HepG2 (cell line): Measurements from ENCODE around the gene TRAK1. TPM values are rescaled to one million over a fixed set of nuclear protein-coding genes. Genes with fewer than 3 reads are reported as not detected.

ENCODE experiments used
- ATAC-seq: fragments of 200-7000 bp; cut with Tn5 transposase; 3 replicates; pipeline ENCODE4 v1.9.1; 2020; ENCODE audit warnings: mild to moderate bottlenecking, moderate library complexity
- BruUV-seq: library from RNA; stranded (reverse); fragments of 400-500 nt; replicated peaks from 2 replicates; lab custom pipeline; 2021; lab: Mats Ljungman, UMichigan
- CTCF ChIA-PET: fragments of 300-600 bp; formaldehyde crosslinking; extraction: SDS; loops from one replicate; lab custom pipeline; 2021; ENCODE audit warnings: low total read pairs, inconsistent platforms, low intra/inter-chr PET ratio; lab: Yijun Ruan, JAX
- POLR2A ChIA-PET: fragments of 350-600 bp; sonication (Branson Sonifier 250); formaldehyde crosslinking; loops from one replicate; lab custom pipeline; 2020; ENCODE audit warnings: antibody characterized with exemption, inconsistent platforms; lab: Yijun Ruan, JAX
- DNase-seq: peaks from one replicate; pipeline ENCODE4 v3.0.0-alpha.2; 2015; ENCODE audit warnings: low spot score
- FAIRE-seq: peaks from 3 replicates; lab custom pipeline; 2011; peaks lifted over from hg19 to GRCh38; lab: Jason Lieb, UNC
- H2AFZ ChIP-seq: one replicate; pipeline ENCODE4 v1.6.1; 2011; ENCODE audit warnings: low read length, inconsistent platforms
- H3K27ac ChIP-seq: fragments of 300-600 bp; 3 replicates; pipeline ENCODE4 v1.8.0; 2011; ENCODE audit warnings: mixed run types, mild to moderate bottlenecking, mixed read lengths, low read length, inconsistent platforms; ENCODE audit not compliant: insufficient read depth; ENCODE audit errors: extremely low read length
- H3K27me3 ChIP-seq, 2 experiments: fragments of 200-600 bp in 1 of 2; 2 replicates in 1 of 2; 3 replicates in 1 of 2; pipeline versions ENCODE4 v1.6.0 to v1.8.0; 2011; ENCODE audit warnings: low read length in 2 of 2, mild to moderate bottlenecking in 2 of 2, moderate library complexity in 2 of 2, inconsistent platforms in 1 of 2; ENCODE audit not compliant: insufficient read depth in 2 of 2, control insufficient read depth in 1 of 2
- H3K36me3 ChIP-seq, 2 experiments: fragments of 200-600 bp in 1 of 2; replicated peaks in 1 of 2; 2 replicates in 1 of 2; 3 replicates in 1 of 2; pipeline versions ENCODE4 v1.5.1 to v1.8.0; 2011; ENCODE audit warnings: low read length in 2 of 2, inconsistent platforms in 1 of 2; ENCODE audit not compliant: insufficient read depth in 2 of 2, control insufficient read depth in 1 of 2
- H3K4me1 ChIP-seq: 2 replicates; pipeline ENCODE4 v1.5.1; 2012; ENCODE audit warnings: low read length, inconsistent platforms; ENCODE audit not compliant: insufficient read depth
- H3K4me2 ChIP-seq: 2 replicates; pipeline ENCODE4 v1.6.0; 2011; ENCODE audit warnings: low read depth, low read length, inconsistent platforms
- H3K4me3 ChIP-seq, 3 experiments: fragments of 200-600 bp in 1 of 3; sonication (generic), shearing (Covaris generic) in 1 of 3; replicated peaks in 1 of 3; 2 replicates each; pipeline ENCODE4 v1.5.1; 2011 to 2016; ENCODE audit warnings: low read length in 3 of 3, inconsistent platforms in 2 of 3, low read depth in 2 of 3, mild to moderate bottlenecking in 2 of 3, control low read depth in 1 of 3, mixed read lengths in 1 of 3; ENCODE audit not compliant: insufficient read depth in 1 of 3
- H3K79me2 ChIP-seq: one replicate; pipeline ENCODE4 v1.6.1; 2011; ENCODE audit warnings: low read length, inconsistent platforms; ENCODE audit not compliant: insufficient read depth
- H3K9ac ChIP-seq: 2 replicates; pipeline ENCODE4 v1.6.0; 2011; ENCODE audit warnings: mild to moderate bottlenecking, low read depth, low read length, inconsistent platforms; ENCODE audit not compliant: insufficient read depth
- H3K9me3 ChIP-seq: 2 replicates; pipeline ENCODE4 v1.5.1; 2012; ENCODE audit warnings: mild to moderate bottlenecking, low read length
- H4K20me1 ChIP-seq: 2 replicates; pipeline ENCODE4 v1.6.0; 2011; ENCODE audit warnings: inconsistent platforms, mild to moderate bottlenecking, low read length, moderate library complexity; ENCODE audit not compliant: insufficient read depth
- ATF5 ChIP-seq: sonication (generic); formaldehyde crosslinking; IDR thresholded peaks from 2 replicates; pipeline ENCODE4 v1.4.0; 2020; ENCODE audit warnings: mild to moderate bottlenecking, low read depth, missing genetic modification reagents
- FOXJ3 ChIP-seq: sonication (generic); formaldehyde crosslinking; IDR thresholded peaks from 2 replicates; pipeline ENCODE4 v1.4.0; 2020; ENCODE audit warnings: missing genetic modification reagents, mild to moderate bottlenecking, borderline replicate concordance
- KMT2A ChIP-seq: sonication (generic); formaldehyde crosslinking; IDR thresholded peaks from 2 replicates; pipeline ENCODE4 v1.4.0; 2020; ENCODE audit warnings: missing genetic modification reagents
- MTF1 ChIP-seq: sonication (generic); formaldehyde crosslinking; IDR thresholded peaks from 2 replicates; pipeline ENCODE4 v1.5.0; 2020; ENCODE audit warnings: missing genetic modification reagents
- NAIF1 ChIP-seq: sonication (generic); formaldehyde crosslinking; IDR thresholded peaks from 2 replicates; pipeline ENCODE4 v1.5.0; 2020; ENCODE audit warnings: mild to moderate bottlenecking, missing genetic modification reagents, borderline replicate concordance
- NCOA2 ChIP-seq: sonication (generic); formaldehyde crosslinking; IDR thresholded peaks from 2 replicates; pipeline ENCODE4 v1.8.0; 2022; ENCODE audit warnings: inconsistent platforms
- SP140L ChIP-seq: sonication (generic); formaldehyde crosslinking; IDR thresholded peaks from 2 replicates; pipeline ENCODE4 v1.4.0; 2020; ENCODE audit warnings: missing genetic modification reagents, borderline replicate concordance
- TOPORS ChIP-seq: sonication (generic); formaldehyde crosslinking; IDR thresholded peaks from 2 replicates; pipeline ENCODE4 v1.8.0; 2023; ENCODE audit warnings: mild to moderate bottlenecking, missing genetic modification reagents
- XRCC5 ChIP-seq: fragments of 200-400 bp; formaldehyde crosslinking; optimal IDR thresholded peaks from 2 replicates; pipeline ENCODE3; 2017; ENCODE audit warnings: mild to moderate bottlenecking, low read length
- ZFP37 ChIP-seq: sonication (generic); formaldehyde crosslinking; IDR thresholded peaks from 2 replicates; pipeline ENCODE4 v1.4.0; 2020; ENCODE audit warnings: missing genetic modification reagents, borderline replicate concordance
- ZNF431 ChIP-seq: sonication (generic); formaldehyde crosslinking; IDR thresholded peaks from 2 replicates; pipeline ENCODE4 v1.9.0; 2022; ENCODE audit warnings: missing genetic modification reagents, low read depth, mild to moderate bottlenecking, borderline replicate concordance
- ZNF775 ChIP-seq: sonication (generic); formaldehyde crosslinking; IDR thresholded peaks from 2 replicates; pipeline ENCODE4 v1.4.0; 2020; ENCODE audit warnings: missing genetic modification reagents, mild to moderate bottlenecking, moderate library complexity, borderline replicate concordance
- ZNF83 ChIP-seq: sonication (generic); formaldehyde crosslinking; IDR thresholded peaks from 2 replicates; pipeline ENCODE4 v1.4.0; 2020; ENCODE audit warnings: missing genetic modification reagents, mild to moderate bottlenecking, borderline replicate concordance
- WGBS: methylation state at CpG from one replicate; pipeline ENCODE4 v1.1.6; 2017; ENCODE audit warnings: low lambda C conversion rate; 5-methylcytosine and 5-hydroxymethylcytosine counted together
- in situ Hi-C: cut with HindIII; loops from 2 replicates; pipeline ENCODE4 v1.10.0; 2017; ENCODE audit warnings: low pct_unique_long_range_greater_than_20kb; ENCODE audit not compliant: extremely low pct_ligation_motif_present
- intact Hi-C: fragments of 100-400 bp; cut with micrococcal nuclease; formaldehyde crosslinking; loops from one replicate; pipeline ENCODE4 v1.10.0; 2022; ENCODE audit not compliant: unreplicated experiment
- polyA plus RNA-seq, 8 experiments: library from polyadenylated mRNA; depleted of rRNA in 3 of 8; stranded (reverse) in 7 of 8; unstranded in 1 of 8; fragments of >200 nt; fragmentation: Illumina TruSeq in 4 of 8; extraction: Trizol in 4 of 8; gene quantifications; 2 replicates each; pipeline versions ENCODE4 v1.2.1 to v1.2.3, GENCODE V29; 2011 to 2016; ENCODE audit warnings: low read depth in 4 of 8, missing spikeins in 1 of 8, mixed read lengths in 1 of 8; ENCODE audit not compliant: insufficient read depth in 1 of 8
- total RNA-seq, 5 experiments: library from RNA; depleted of rRNA; stranded (reverse); fragments of >200 nt; fragmentation: Illumina TruSeq; extraction: Trizol; gene quantifications; 2 replicates each; pipeline ENCODE4 v1.2.3, GENCODE V29; 2016; ENCODE audit warnings: low read depth in 1 of 5

The TRAK1 gene
- total and polyA plus RNA-seq, 2 of the 13 experiments (the other 11 are each of a cell fraction or from before 2014, with no cell fraction given) = 20.5 to 46.6 TPM

- Histone ChIP-seq H3K4me2 (no peak overlapping the region), H2AFZ (no peak overlapping the region), H3K4me3 (no peak overlapping the region), H3K36me3 (no peaks in the 10 kb centered on the region; a peak in 2 of 5 replicates), H3K9ac (no peak overlapping the region), H3K27ac (no peak overlapping the region), H3K4me1 (peaks cover 68% of the 10 kb centered on the region), H3K27me3 (no peaks in the 10 kb centered on the region), H4K20me1 (no peaks in the 10 kb centered on the region; the same call in 1 of the 2 replicates), H3K79me2 (peaks cover 54% of the 10 kb centered on the region), H3K9me3 (no peaks in the 10 kb centered on the region)
- in situ Hi-C loops (no loop called here), intact Hi-C loops (no loop called here)
- ChIA-PET CTCF (no interaction called here), POLR2A (no interaction called here)
- TF ChIP-seq XRCC5 (no peak), ATF5 (CRISPR knock-in tag) (no peak), SP140L (CRISPR knock-in tag) (no peak), NAIF1 (no peak), MTF1 (CRISPR knock-in tag) (no peak), ZFP37 (no peak), KMT2A (CRISPR knock-in tag) (no peak), FOXJ3 (CRISPR knock-in tag) (no peak), NCOA2 (no peak), ZNF431 (CRISPR knock-in tag) (no peak), ZNF775 (no peak), TOPORS (CRISPR knock-in tag) (no peak), ZNF83 (CRISPR knock-in tag) (no peak)
- DNase-seq (no peak), ATAC-seq (no peak), FAIRE-seq (no peak)
- 91% methylated on average over 1 of the region's 1 CpG for WGBS
- no TSS peak for BruUV-seq
These were observed 20.6 kb upstream of the TRAK1 start for GRCh38 chr3:42070524-42070923.
